PC-3 (cell line): ENCODE data around the gene LIMK1.

Source experiments
- EZH2 ChIP-seq: fragments of 300-600 bp; sonication (generic); IDR thresholded peaks from one replicate; pipeline ENCODE4 v1.6.1; 2017; ENCODE audit warnings: antibody characterized with exemption, mild to moderate bottlenecking, low read length; ENCODE audit not compliant: unreplicated experiment
- EZH2phosphoT487 ChIP-seq: fragments of 300-600 bp; sonication (generic); IDR thresholded peaks from 2 replicates; pipeline ENCODE4 v1.6.1; 2018; ENCODE audit warnings: mild to moderate bottlenecking, antibody characterized with exemption, low read length, borderline replicate concordance
- TF ChIP-seq, protein P1 (sequence below): fragments of 300-600 bp; sonication (generic); conservative IDR thresholded peaks from 2 replicates; pipeline ENCODE4 v1.5.1; 2017; ENCODE audit warnings: antibody characterized with exemption, low read depth, mild to moderate bottlenecking, low read length

DNA sequence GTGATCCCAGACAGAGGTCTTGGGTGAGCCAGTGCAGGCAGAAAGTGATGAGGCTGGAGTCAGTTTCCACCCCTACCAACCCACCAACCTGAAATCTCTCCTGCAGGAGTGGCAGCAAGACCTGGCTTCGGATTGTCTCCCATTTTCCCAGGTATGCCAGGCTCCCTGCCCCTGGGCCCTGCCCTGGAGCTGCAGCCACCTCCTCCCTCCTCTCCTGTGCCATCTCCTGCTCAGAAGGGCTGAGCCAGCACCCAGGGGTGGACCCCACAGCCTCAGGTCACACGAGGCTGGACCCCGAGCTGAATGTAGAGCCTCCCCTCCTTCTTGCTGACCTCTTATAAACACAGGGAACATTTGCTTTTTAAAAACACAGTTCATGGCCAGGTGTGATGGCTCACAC is 17.0 kb upstream of the LIMK1 start:
- TF ChIP-seq, protein P1, sequence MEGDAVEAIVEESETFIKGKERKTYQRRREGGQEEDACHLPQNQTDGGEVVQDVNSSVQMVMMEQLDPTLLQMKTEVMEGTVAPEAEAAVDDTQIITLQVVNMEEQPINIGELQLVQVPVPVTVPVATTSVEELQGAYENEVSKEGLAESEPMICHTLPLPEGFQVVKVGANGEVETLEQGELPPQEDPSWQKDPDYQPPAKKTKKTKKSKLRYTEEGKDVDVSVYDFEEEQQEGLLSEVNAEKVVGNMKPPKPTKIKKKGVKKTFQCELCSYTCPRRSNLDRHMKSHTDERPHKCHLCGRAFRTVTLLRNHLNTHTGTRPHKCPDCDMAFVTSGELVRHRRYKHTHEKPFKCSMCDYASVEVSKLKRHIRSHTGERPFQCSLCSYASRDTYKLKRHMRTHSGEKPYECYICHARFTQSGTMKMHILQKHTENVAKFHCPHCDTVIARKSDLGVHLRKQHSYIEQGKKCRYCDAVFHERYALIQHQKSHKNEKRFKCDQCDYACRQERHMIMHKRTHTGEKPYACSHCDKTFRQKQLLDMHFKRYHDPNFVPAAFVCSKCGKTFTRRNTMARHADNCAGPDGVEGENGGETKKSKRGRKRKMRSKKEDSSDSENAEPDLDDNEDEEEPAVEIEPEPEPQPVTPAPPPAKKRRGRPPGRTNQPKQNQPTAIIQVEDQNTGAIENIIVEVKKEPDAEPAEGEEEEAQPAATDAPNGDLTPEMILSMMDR: no peak
- TF ChIP-seq EZH2phosphoT487: no peak
- TF ChIP-seq EZH2: no peak
